Parathyroid adenoma (tissue), 2 donors: ENCODE data around the gene ECHS1.

Source experiments
- H2AFZ ChIP-seq: fragments of 300-600 bp; sonication (generic); one replicate; pipeline ENCODE4 v1.7.0; 2017; ENCODE audit warnings: antibody characterized with exemption, mild to moderate bottlenecking
- H3K27ac ChIP-seq: fragments of 300-600 bp; sonication (generic); one replicate; pipeline ENCODE4 v1.7.0; 2017
- H3K27me3 ChIP-seq: fragments of 300-600 bp; sonication (generic); one replicate; pipeline ENCODE4 v1.7.0; 2017; ENCODE audit warnings: low read length; ENCODE audit not compliant: control insufficient read depth, insufficient read depth
- H3K36me3 ChIP-seq: fragments of 300-600 bp; sonication (generic); one replicate; pipeline ENCODE4 v1.7.0; 2017; ENCODE audit warnings: low read length; ENCODE audit not compliant: control insufficient read depth, insufficient read depth
- H3K4me1 ChIP-seq: fragments of 300-600 bp; sonication (generic); one replicate; pipeline ENCODE4 v1.7.0; 2017; ENCODE audit warnings: control low read depth
- H3K4me2 ChIP-seq: fragments of 300-600 bp; sonication (generic); one replicate; pipeline ENCODE4 v1.7.0; 2017; ENCODE audit warnings: low read length
- H3K4me3 ChIP-seq: fragments of 300-600 bp; sonication (generic); one replicate; pipeline ENCODE4 v1.7.0; 2017; ENCODE audit warnings: low read depth, low read length
- H3K79me2 ChIP-seq: fragments of 300-600 bp; sonication (generic); one replicate; pipeline ENCODE4 v1.7.0; 2017; ENCODE audit warnings: control low read depth
- H3K9ac ChIP-seq: fragments of 300-600 bp; sonication (generic); one replicate; pipeline ENCODE4 v1.7.0; 2017; ENCODE audit warnings: mild to moderate bottlenecking
- H3K9me3 ChIP-seq: fragments of 300-600 bp; sonication (generic); one replicate; pipeline ENCODE4 v1.7.0; 2017; ENCODE audit warnings: low read length; ENCODE audit not compliant: control insufficient read depth
- TF ChIP-seq, protein P1 (sequence below): fragments of 300-600 bp; sonication (generic); IDR thresholded peaks from one replicate; pipeline ENCODE4 v1.7.0; 2017; ENCODE audit warnings: antibody characterized with exemption, mild to moderate bottlenecking
- donor health status: primary hyperparathyroidism.

The ECHS1 gene

DNA sequence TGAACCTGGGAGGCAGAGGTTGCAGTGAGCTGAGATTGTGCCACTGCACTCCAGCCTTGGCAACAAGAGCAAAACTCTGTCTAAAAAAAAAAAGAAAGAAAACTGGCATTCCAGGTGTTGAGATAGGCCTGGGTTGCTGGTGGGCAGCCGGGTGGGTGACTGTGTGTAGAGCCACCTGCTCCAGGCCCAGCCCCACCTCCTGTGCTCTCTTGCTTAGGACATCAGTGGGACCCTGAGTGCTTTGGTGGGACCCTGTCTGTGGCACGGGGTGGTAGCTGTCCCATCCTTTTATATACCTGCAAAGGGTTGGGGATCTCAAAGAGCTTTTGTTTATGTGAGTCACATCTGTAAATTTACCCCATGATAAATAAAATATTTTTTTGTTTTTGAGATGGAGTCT, 12.1 kb upstream of the ECHS1 start:
- H3K4me2 ChIP-seq = no peak overlapping the region
- no peaks in the 10 kb centered on the region for H3K36me3 ChIP-seq
- H3K4me3 ChIP-seq = no peak overlapping the region
- H2AFZ ChIP-seq = no peak overlapping the region
- H3K79me2 ChIP-seq = no peaks in the 10 kb centered on the region
- no peaks in the 10 kb centered on the region for H3K27me3 ChIP-seq
- no peak overlapping the region for H3K27ac ChIP-seq
- TF ChIP-seq, protein P1, sequence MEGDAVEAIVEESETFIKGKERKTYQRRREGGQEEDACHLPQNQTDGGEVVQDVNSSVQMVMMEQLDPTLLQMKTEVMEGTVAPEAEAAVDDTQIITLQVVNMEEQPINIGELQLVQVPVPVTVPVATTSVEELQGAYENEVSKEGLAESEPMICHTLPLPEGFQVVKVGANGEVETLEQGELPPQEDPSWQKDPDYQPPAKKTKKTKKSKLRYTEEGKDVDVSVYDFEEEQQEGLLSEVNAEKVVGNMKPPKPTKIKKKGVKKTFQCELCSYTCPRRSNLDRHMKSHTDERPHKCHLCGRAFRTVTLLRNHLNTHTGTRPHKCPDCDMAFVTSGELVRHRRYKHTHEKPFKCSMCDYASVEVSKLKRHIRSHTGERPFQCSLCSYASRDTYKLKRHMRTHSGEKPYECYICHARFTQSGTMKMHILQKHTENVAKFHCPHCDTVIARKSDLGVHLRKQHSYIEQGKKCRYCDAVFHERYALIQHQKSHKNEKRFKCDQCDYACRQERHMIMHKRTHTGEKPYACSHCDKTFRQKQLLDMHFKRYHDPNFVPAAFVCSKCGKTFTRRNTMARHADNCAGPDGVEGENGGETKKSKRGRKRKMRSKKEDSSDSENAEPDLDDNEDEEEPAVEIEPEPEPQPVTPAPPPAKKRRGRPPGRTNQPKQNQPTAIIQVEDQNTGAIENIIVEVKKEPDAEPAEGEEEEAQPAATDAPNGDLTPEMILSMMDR = no peak
- no peak overlapping the region for H3K9ac ChIP-seq
- H3K4me1 ChIP-seq = no peaks in the 10 kb centered on the region
- H3K9me3 ChIP-seq = no peaks in the 10 kb centered on the region

DNA sequence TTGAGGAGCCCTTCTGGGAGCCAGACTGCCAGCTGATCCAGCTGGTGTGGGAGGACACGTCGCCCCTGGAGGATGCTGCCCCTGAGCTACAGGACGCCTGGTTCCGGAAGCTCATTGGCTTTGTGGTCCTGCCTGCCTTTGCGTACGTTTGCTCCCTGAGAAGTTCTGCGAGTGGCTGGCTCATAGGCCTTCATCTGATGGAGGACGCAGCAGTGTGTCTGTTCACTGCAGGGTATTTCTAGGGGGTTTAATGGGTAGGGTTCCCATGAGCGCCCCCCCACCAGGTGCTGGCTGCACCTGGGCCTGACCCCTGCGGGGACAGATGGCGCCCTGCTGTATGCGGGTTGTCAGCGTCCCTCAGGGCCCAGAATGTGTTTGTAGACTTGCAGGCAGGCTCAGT, 10.9 kb upstream of the ECHS1 start:
- Histone ChIP-seq H3K9me3 (no peaks in the 10 kb centered on the region), H3K4me2 (no peak overlapping the region), H3K79me2 (no peaks in the 10 kb centered on the region), H2AFZ (no peak overlapping the region), H3K27me3 (no peaks in the 10 kb centered on the region), H3K27ac (no peak overlapping the region), H3K36me3 (no peaks in the 10 kb centered on the region), H3K4me3 (no peak overlapping the region), H3K4me1 (no peaks in the 10 kb centered on the region), H3K9ac (no peak overlapping the region)
- TF ChIP-seq, protein P1 = no peak

GRCh38 chr10:133383551-133383950, 10.4 kb upstream of the ECHS1 start:
- H3K27me3 ChIP-seq = no peaks in the 10 kb centered on the region
- H3K4me1 ChIP-seq = no peaks in the 10 kb centered on the region
- no peak overlapping the region for H3K27ac ChIP-seq
- H3K36me3 ChIP-seq = no peaks in the 10 kb centered on the region
- H3K79me2 ChIP-seq = no peaks in the 10 kb centered on the region
- no peak overlapping the region for H3K4me2 ChIP-seq
- no peak overlapping the region for H2AFZ ChIP-seq
- TF ChIP-seq, protein P1 = no peak
- H3K9ac ChIP-seq = no peak overlapping the region
- no peaks in the 10 kb centered on the region for H3K9me3 ChIP-seq
- no peak overlapping the region for H3K4me3 ChIP-seq

DNA sequence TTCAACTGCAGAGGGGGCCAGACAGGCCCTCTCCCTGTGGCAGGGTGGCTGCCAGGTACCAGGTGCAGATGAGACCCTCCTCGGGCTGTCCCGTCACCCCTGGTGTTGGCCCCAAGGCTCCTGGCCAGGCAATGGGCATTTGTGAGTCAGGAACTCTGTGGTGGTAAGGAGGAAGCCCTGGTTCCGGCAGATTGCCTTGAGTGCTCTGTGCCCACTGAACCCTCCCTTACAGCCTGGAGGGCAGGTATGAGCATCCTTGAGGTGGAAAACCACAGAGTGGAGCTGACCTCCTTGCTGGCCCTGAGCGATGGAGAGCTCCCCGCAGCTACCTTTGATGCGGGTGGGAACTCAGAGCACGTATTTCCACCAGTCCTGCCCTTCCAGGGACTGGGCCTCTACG, 7.9 kb upstream of the ECHS1 start:
- Histone ChIP-seq H3K9ac (no peak overlapping the region), H3K9me3 (no peaks in the 10 kb centered on the region), H2AFZ (no peak overlapping the region), H3K27ac (no peak overlapping the region), H3K4me2 (no peak overlapping the region), H3K4me1 (no peaks in the 10 kb centered on the region), H3K27me3 (no peaks in the 10 kb centered on the region), H3K36me3 (no peaks in the 10 kb centered on the region), H3K4me3 (no peak overlapping the region), H3K79me2 (no peaks in the 10 kb centered on the region)
- TF ChIP-seq, protein P1 = no peak

GRCh38 chr10:133379801-133380666, 6.9 kb upstream of the ECHS1 start:
- Histone ChIP-seq H3K79me2 (no peaks in the 10 kb centered on the region), H3K4me1 (no peaks in the 10 kb centered on the region), H3K4me2 (peak overlapping the region; percentile 81), H3K27ac (no peak overlapping the region), H3K4me3 (peak overlapping the region; percentile 57), H2AFZ (peak overlapping the region; percentile 72), H3K9me3 (no peaks in the 10 kb centered on the region), H3K36me3 (no peaks in the 10 kb centered on the region), H3K27me3 (no peaks in the 10 kb centered on the region), H3K9ac (no peak overlapping the region)
- TF ChIP-seq, protein P1 = no peak
